Gastroesophageal sphincter (tissue), 3 donors: ENCODE data around the gene AGBL1.

Experiments
- CTCF ChIP-seq, 4 experiments: fragments of 200-600 bp in 2 of 4; fragments of 450-650 bp in 2 of 4; sonication (generic) in 1 of 4; IDR thresholded peaks; one replicate each; pipeline ENCODE4 v1.5.1; 2017 to 2019; ENCODE audit warnings: antibody characterized with exemption in 4 of 4, mild to moderate bottlenecking in 2 of 4, moderate library complexity in 2 of 4
- EP300 ChIP-seq: sonication (generic); formaldehyde crosslinking; IDR thresholded peaks from one replicate; pipeline ENCODE4 v1.6.1; 2017; ENCODE audit warnings: antibody characterized with exemption, mild to moderate bottlenecking
- POLR2AphosphoS5 ChIP-seq: sonication (generic); formaldehyde crosslinking; IDR thresholded peaks from one replicate; pipeline ENCODE4 v1.6.1; 2017; ENCODE audit warnings: antibody characterized with exemption

- TF ChIP-seq CTCF (IDR thresholded peaks at IDR 0.05) (no peak), EP300 (no peak), POLR2AphosphoS5 (no peak)
Measured at GRCh38 chr15:86871964-86872363, 792.3 kb downstream of the AGBL1 start.
